NCI-H1105 (cell line): Measurements from ENCODE around the gene AK8.
"Not testable (repeated sequence)": the region's sequence is repeated elsewhere in the genome, so short reads cannot be mapped to it uniquely, and the experiment has no call there.

Experiments used
- DNase-seq: peaks from one replicate; lab custom pipeline; 2025; lab: John Stamatoyannopoulos, UW

AK8 gene

GRCh38 chr9:132797861-132798659 lies 80.0 kb downstream of the AK8 start:
- DNase-seq: no peak

GRCh38 chr9:132795511-132796303 lies 82.4 kb downstream of the AK8 start:
- DNase-seq: no peak

- DNase-seq: no peak
Measured at GRCh38 chr9:132794730-132795380, 83.2 kb downstream of the AK8 start.

GRCh38 chr9:132793606-132794580 lies 84.2 kb downstream of the AK8 start:
- DNase-seq: no peak

- DNase-seq: no peak
Measured at GRCh38 chr9:132792547-132792946, 85.5 kb downstream of the AK8 start.

GRCh38 chr9:132791699-132792240 lies 86.3 kb downstream of the AK8 start:
- DNase-seq: no peak

GRCh38 chr9:132789719-132790118 lies 88.4 kb downstream of the AK8 start:
- no peak for DNase-seq

GRCh38 chr9:132788378-132788777 lies 89.7 kb downstream of the AK8 start:
- DNase-seq: no peak

GRCh38 chr9:132787748-132788159 lies 90.3 kb downstream of the AK8 start:
- no peak for DNase-seq

- no peak for DNase-seq
Measured at GRCh38 chr9:132784286-132784830, 93.7 kb downstream of the AK8 start.

- no peak for DNase-seq
Measured at GRCh38 chr9:132783006-132783405, 95.1 kb downstream of the AK8 start.

- no peak for DNase-seq
Measured at GRCh38 chr9:132782037-132782436, 96.0 kb downstream of the AK8 start.

GRCh38 chr9:132780230-132781007 lies 97.7 kb downstream of the AK8 start:
- DNase-seq: no peak

- DNase-seq: no peak
Measured at GRCh38 chr9:132776891-132777290, 101.2 kb downstream of the AK8 start.

GRCh38 chr9:132776268-132776667 lies 101.8 kb downstream of the AK8 start:
- DNase-seq: no peak

- no peak for DNase-seq
Measured at GRCh38 chr9:132775720-132776119, 102.4 kb downstream of the AK8 start.

- DNase-seq: no peak
Measured at GRCh38 chr9:132774886-132775285, 103.2 kb downstream of the AK8 start.

GRCh38 chr9:132773764-132774339 lies 104.2 kb downstream of the AK8 start:
- DNase-seq: no peak

- no peak for DNase-seq
Measured at GRCh38 chr9:132773093-132773492, 105.0 kb downstream of the AK8 start.

- DNase-seq: not testable (repeated sequence)
Measured at GRCh38 chr9:132771752-132772151, 106.3 kb downstream of the AK8 start.
